Suprapubic skin (tissue), 4 donors: Measurements from ENCODE around the gene ELP5. TPM values are rescaled to one million over a fixed set of nuclear protein-coding genes. Genes with fewer than 3 reads are reported as not detected.

Source experiments
- DNase-seq, 2 donors: peaks; one replicate each; pipeline ENCODE4 v3.0.0-alpha.2; 2019; ENCODE audit warnings: low spot score in 2 of 2
- H3K27ac ChIP-seq: fragments of 200-600 bp; sonication (generic); one replicate; pipeline ENCODE4 v1.5.1; 2019
- H3K27me3 ChIP-seq: fragments of 200-600 bp; sonication (generic); one replicate; pipeline ENCODE4 v1.5.1; 2019
- H3K36me3 ChIP-seq: fragments of 200-600 bp; sonication (generic); one replicate; pipeline ENCODE4 v1.5.1; 2019
- H3K4me1 ChIP-seq: fragments of 200-600 bp; sonication (generic); one replicate; pipeline ENCODE4 v1.5.1; 2019
- H3K4me3 ChIP-seq: fragments of 200-600 bp; sonication (generic); one replicate; pipeline ENCODE4 v1.5.1; 2019; ENCODE audit warnings: mild to moderate bottlenecking
- H3K9me3 ChIP-seq: fragments of 200-600 bp; sonication (generic); one replicate; pipeline ENCODE4 v1.5.1; 2019
- CTCF ChIP-seq, 2 donors: fragments of 200-600 bp in 1 of 2; fragments of 450-650 bp in 1 of 2; sonication (generic) in 1 of 2; IDR thresholded peaks; one replicate each; pipeline ENCODE4 v1.5.1; 2016 to 2019; ENCODE audit warnings: antibody characterized with exemption in 2 of 2, mild to moderate bottlenecking in 1 of 2, moderate library complexity in 1 of 2
- EP300 ChIP-seq: sonication (generic); formaldehyde crosslinking; IDR thresholded peaks from one replicate; pipeline ENCODE4 v1.6.1; 2017; ENCODE audit warnings: antibody characterized with exemption
- POLR2A ChIP-seq, 2 donors: fragments of 450-650 bp; IDR thresholded peaks; one replicate each; pipeline ENCODE4 v1.6.1; 2017; ENCODE audit warnings: antibody characterized with exemption in 2 of 2, mild to moderate bottlenecking in 2 of 2, moderate library complexity in 2 of 2
- POLR2AphosphoS5 ChIP-seq, 3 donors: sonication (generic); formaldehyde crosslinking; IDR thresholded peaks; one replicate each; pipeline ENCODE4 v1.6.1; 2017; ENCODE audit warnings: antibody characterized with exemption in 3 of 3
- WGBS: methylation state at CpG from one replicate; pipeline ENCODE4 v1.1.5; 2018; 5-methylcytosine and 5-hydroxymethylcytosine counted together
- total RNA-seq, 4 donors: library from RNA; depleted of rRNA; stranded (reverse); fragments of >200 nt; gene quantifications; one replicate each; pipeline ENCODE4 v1.1.0, GENCODE V29; 2016

Gene ELP5
- total RNA-seq, 4 donors from 2014 or later: 13.6 to 29.7 (median 20.3) TPM

- WGBS: 72% methylated on average over 1 of the region's 1 CpG
- Histone ChIP-seq H3K9me3 (no peaks in the 10 kb centered on the region), H3K36me3 (no peaks in the 10 kb centered on the region), H3K4me3 (no peak overlapping the region), H3K4me1 (peaks cover 19% of the 10 kb centered on the region), H3K27ac (no peak overlapping the region), H3K27me3 (peaks cover 24% of the 10 kb centered on the region)
- no peak for DNase-seq
- TF ChIP-seq POLR2AphosphoS5 (IDR thresholded peaks at IDR 0.05) (no peak), POLR2A (IDR thresholded peaks at IDR 0.05) (no peak), EP300 (no peak), CTCF (IDR thresholded peaks at IDR 0.05) (no peak)
Measured at GRCh38 chr17:7266784-7267183, 14.8 kb downstream of the ELP5 start.

- Histone ChIP-seq H3K27me3 (peaks cover 3% of the 10 kb centered on the region), H3K4me1 (peaks cover 34% of the 10 kb centered on the region), H3K9me3 (no peaks in the 10 kb centered on the region), H3K27ac (no peak overlapping the region), H3K36me3 (no peaks in the 10 kb centered on the region), H3K4me3 (no peak overlapping the region)
- DNase-seq: no peak
- no peak for TF ChIP-seq EP300
- TF ChIP-seq POLR2A (IDR thresholded peaks at IDR 0.05): no peak
- TF ChIP-seq POLR2AphosphoS5 (IDR thresholded peaks at IDR 0.05): no peak
- TF ChIP-seq CTCF (IDR thresholded peaks at IDR 0.05): no peak
- WGBS: 83% methylated on average over 8 of the region's 8 CpGs
Measured at GRCh38 chr17:7279448-7279847, 27.4 kb downstream of the ELP5 start.

DNA sequence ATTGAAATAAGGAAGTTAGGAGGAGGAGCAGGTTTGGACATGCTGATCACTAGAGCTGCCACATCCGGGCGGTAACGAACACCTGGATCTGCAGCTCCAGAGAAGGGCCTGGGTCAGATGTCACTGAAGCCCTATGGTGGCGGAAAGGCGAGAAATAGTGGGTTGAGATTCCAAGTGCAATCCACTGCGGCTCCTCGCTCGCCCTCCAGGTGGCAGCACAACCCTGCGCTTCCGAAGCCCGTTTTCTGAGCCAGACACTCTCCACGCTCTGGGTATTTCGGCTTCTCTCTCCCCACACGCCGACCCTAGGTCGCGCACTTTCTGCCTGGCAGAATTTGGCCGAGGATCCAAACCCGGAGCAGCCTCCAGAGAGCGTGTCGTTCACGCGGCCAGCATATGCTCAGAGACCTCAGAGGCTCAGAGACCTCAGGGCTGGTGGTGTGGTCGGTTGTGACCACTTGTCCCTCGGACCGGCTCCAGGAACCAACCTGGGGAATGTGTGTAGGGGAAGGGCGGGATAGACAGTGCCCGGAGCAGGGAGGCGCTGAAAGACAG is 28.6 kb downstream of the ELP5 start:
- Histone ChIP-seq H3K27ac (peak overlapping the region; percentile 73), H3K4me3 (peak overlapping the region; percentile 53), H3K9me3 (no peaks in the 10 kb centered on the region), H3K36me3 (no peaks in the 10 kb centered on the region), H3K4me1 (peaks cover 34% of the 10 kb centered on the region), H3K27me3 (peaks cover 3% of the 10 kb centered on the region)
- peak; percentile 87 to 93 for DNase-seq
- no peak for TF ChIP-seq POLR2A (IDR thresholded peaks at IDR 0.05)
- TF ChIP-seq POLR2AphosphoS5 (IDR thresholded peaks at IDR 0.05): no peak
- no peak for TF ChIP-seq EP300
- peak; percentile 85 to 95 for TF ChIP-seq CTCF (IDR thresholded peaks at IDR 0.05)
- 3% methylated on average over 10 of the region's 29 CpGs for WGBS

DNA sequence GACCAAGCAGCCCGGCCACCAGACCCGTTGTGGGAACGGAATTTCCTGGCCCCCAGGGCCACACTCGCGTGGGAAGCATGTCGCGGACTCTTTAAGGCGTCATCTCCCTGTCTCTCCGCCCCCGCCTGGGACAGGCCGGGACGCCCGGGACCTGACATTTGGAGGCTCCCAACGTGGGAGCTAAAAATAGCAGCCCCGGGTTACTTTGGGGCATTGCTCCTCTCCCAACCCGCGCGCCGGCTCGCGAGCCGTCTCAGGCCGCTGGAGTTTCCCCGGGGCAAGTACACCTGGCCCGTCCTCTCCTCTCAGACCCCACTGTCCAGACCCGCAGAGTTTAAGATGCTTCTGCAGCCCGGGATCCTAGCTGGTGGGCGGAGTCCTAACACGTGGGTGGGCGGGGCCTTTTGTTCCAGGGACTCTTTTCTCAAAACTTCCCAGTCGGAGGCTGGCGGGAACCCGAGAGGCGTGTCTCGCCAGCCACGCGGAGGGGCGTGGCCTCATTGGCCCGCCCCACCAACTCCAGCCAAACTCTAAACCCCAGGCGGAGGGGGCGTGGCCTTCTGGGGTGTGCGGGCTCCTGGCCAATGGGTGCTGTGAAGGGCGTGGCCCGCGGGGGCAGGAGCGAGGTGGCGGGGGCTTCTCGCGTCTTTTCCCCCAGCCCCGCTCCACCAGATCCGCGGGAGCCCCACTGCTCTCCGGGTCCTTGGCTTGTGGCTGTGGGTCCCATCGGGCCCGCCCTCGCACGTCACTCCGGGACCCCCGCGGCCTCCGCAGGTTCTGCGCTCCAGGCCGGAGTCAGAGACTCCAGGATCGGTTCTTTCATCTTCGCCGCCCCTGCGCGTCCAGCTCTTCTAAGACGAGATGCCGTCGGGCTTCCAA is 29.3 kb downstream of the ELP5 start, which contains the start of gene SLC2A4:
TSS of gene SLC2A4 (plus strand) at position 645 of the 879 bp plus-strand sequence. CDS start at position 862, 217 bp downstream.
- WGBS: 0% methylated on average over 32 of the region's 71 CpGs
- DNase-seq: peak; percentile 95
- H3K27ac ChIP-seq: peak within 1 kb of the TSS; percentile 73
- H3K4me1 ChIP-seq: peaks cover 34% of the 10 kb centered on the region
- H3K9me3 ChIP-seq: no peaks in the 10 kb centered on the region
- no peaks in the 10 kb centered on the region for H3K36me3 ChIP-seq
- H3K27me3 ChIP-seq: peaks cover 3% of the 10 kb centered on the region
- TF ChIP-seq EP300: no peak
- TF ChIP-seq POLR2AphosphoS5 (IDR thresholded peaks at IDR 0.05): no peak
- no peak for TF ChIP-seq POLR2A (IDR thresholded peaks at IDR 0.05)
- no peak for TF ChIP-seq CTCF (IDR thresholded peaks at IDR 0.05)
- peak within 1 kb of the TSS; percentile 53 for H3K4me3 ChIP-seq
